ENCODE results near the gene AUH. TPM values are rescaled to one million over a fixed set of nuclear protein-coding genes. Genes with fewer than 3 reads are reported as not detected.

The AUH gene
- total RNA-seq, 1 experiment from 2014 or later, result 21.7 TPM

GRCh38 chr9:91193087-91193657 is 168.5 kb downstream of the AUH start:
- H3K56ac ChIP-seq (ENCODE audit: insufficient read length, low read depth, low read length), result no peak overlapping the region
- no peak overlapping the region for H3K14ac ChIP-seq (ENCODE audit: insufficient read depth, low read length)
- H3K27ac ChIP-seq (ENCODE audit: insufficient read length, low read depth, low read length), result no peak overlapping the region
- no CpG with 5 or more reads among the region's 38 CpGs for WGBS (ENCODE audit: extremely low coverage, insufficient read length, low lambda C conversion rate)
- no peak overlapping the region for H2BK15ac ChIP-seq (ENCODE audit: low read depth, low read length)
- H3K9ac ChIP-seq (ENCODE audit: extremely low read depth, insufficient read length, low read length), result no peak overlapping the region
- H4K8ac ChIP-seq (replicated peaks; ENCODE audit: insufficient read length, low read depth, low read length), result no peak overlapping the region
- no peak overlapping the region for H3K23ac ChIP-seq (ENCODE audit: insufficient read length, low read depth, low read length)
- H3K4me3 Mint-ChIP-seq, result peak overlapping the region; percentile 72 to 83
- no peak overlapping the region for H2BK120ac ChIP-seq (ENCODE audit: low read depth, low read length, poor library complexity, severe bottlenecking)
- no peaks in the 10 kb centered on the region; the same call in 1 of the 2 replicates for H3K4me1 ChIP-seq (ENCODE audit: insufficient read depth, low read length)
- no peak overlapping the region for H2AFZ ChIP-seq (ENCODE audit: low read length)
- no peak overlapping the region for H3T11ph ChIP-seq (ENCODE audit: low read length)
- H3K27me3 Mint-ChIP-seq (ENCODE audit: low read depth), result peaks cover 50% of the 10 kb centered on the region
- no peak overlapping the region for H3K4ac ChIP-seq (ENCODE audit: low read depth, low read length)
- H4K20me1 ChIP-seq (ENCODE audit: control insufficient read depth, insufficient read depth, insufficient read length), result no peaks in the 10 kb centered on the region
- H3K23me2 ChIP-seq (ENCODE audit: insufficient read length, low read depth, low read length, poor library complexity, severe bottlenecking), result no peaks in the 10 kb centered on the region
- peaks cover 0 to 9% (median 0%) of the 10 kb centered on the region in 3 experiments; a peak in 3 of 7 replicates for H3K36me3 Mint-ChIP-seq (ENCODE audit: insufficient read depth in 1 of 3, low read depth in 3 of 3)
- H3K18ac ChIP-seq (ENCODE audit: insufficient read length, low read depth, low read length), result no peak overlapping the region
- H3K27ac Mint-ChIP-seq, result no peak overlapping the region; a peak in 1 of 7 replicates
- no peaks in the 10 kb centered on the region for H3K9me3 ChIP-seq (ENCODE audit: control insufficient read depth, low read depth, low read length)
- no peak overlapping the region for H2BK5ac ChIP-seq (ENCODE audit: insufficient read length, low read length)
- H3K79me2 ChIP-seq (ENCODE audit: insufficient read depth, low read length), result no peaks in the 10 kb centered on the region
- H2BK12ac ChIP-seq (ENCODE audit: insufficient read length, low read depth, low read length), result no peak overlapping the region
- H3K27me3 ChIP-seq (ENCODE audit: insufficient read depth, low read length), result peaks cover 4% of the 10 kb centered on the region; the same call in 1 of the 2 replicates
- H3K4me1 Mint-ChIP-seq, result peaks cover 16 to 24% of the 10 kb centered on the region in 2 experiments
- H3K4me2 ChIP-seq (ENCODE audit: insufficient read depth, insufficient read length, low read length), result peak overlapping the region; percentile 52
- no peaks in the 10 kb centered on the region for H3K79me1 ChIP-seq (ENCODE audit: insufficient read depth, low read depth, low read length, poor library complexity, severe bottlenecking)
- peaks cover 6 to 19% of the 10 kb centered on the region in 2 experiments; a peak in 3 of 5 replicates for H3K9me3 Mint-ChIP-seq
- H2AK5ac ChIP-seq (ENCODE audit: insufficient read length, low read length), result no peak overlapping the region
- H2BK20ac ChIP-seq (ENCODE audit: low read depth, low read length, poor library complexity, severe bottlenecking), result no peak overlapping the region
- peak; percentile 46; the same call in 2 of the 3 replicates for TF ChIP-seq CTCF (conservative IDR thresholded peaks at IDR 0.05)
- no peak overlapping the region for H4K5ac ChIP-seq (ENCODE audit: insufficient read length, low read depth, low read length)
- no peak overlapping the region for H4K91ac ChIP-seq (ENCODE audit: insufficient read length, low read depth, low read length)
- DNase-seq, result peak; percentile 74
